ENCODE measurements around the gene CCDC59. TPM values are rescaled to one million over a fixed set of nuclear protein-coding genes. Genes with fewer than 3 reads are reported as not detected.
"Not testable (repeated sequence)": the region's sequence is repeated elsewhere in the genome, so short reads cannot be mapped to it uniquely, and the experiment has no call there.

Gene CCDC59
- total RNA-seq, 2 donors from 2014 or later, result 22.6 to 42.0 TPM

DNA sequence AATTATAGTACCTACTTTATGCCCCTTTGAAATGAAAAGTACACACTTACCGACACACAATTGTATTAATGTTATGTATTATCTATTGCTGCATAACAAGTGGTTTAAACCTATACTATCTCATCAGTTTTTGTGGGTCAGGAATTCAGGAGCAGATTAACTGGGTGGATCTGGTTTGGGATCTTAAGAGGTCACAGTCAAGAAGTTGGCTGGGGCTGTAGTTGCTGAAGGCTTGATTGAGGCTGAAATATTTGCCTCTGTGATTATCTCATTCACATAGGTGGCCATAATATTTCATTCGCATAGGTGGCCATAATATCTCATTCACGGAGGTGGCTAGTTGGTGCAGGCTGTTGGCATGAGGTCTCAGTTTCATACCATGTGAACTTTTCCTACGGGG is 5.8 kb upstream of the CCDC59 start:
- TF ChIP-seq POLR2AphosphoS5 (IDR thresholded peaks at IDR 0.05), result no peak
- TF ChIP-seq POLR2A (IDR thresholded peaks at IDR 0.05), result no peak
- TF ChIP-seq, protein P1, sequence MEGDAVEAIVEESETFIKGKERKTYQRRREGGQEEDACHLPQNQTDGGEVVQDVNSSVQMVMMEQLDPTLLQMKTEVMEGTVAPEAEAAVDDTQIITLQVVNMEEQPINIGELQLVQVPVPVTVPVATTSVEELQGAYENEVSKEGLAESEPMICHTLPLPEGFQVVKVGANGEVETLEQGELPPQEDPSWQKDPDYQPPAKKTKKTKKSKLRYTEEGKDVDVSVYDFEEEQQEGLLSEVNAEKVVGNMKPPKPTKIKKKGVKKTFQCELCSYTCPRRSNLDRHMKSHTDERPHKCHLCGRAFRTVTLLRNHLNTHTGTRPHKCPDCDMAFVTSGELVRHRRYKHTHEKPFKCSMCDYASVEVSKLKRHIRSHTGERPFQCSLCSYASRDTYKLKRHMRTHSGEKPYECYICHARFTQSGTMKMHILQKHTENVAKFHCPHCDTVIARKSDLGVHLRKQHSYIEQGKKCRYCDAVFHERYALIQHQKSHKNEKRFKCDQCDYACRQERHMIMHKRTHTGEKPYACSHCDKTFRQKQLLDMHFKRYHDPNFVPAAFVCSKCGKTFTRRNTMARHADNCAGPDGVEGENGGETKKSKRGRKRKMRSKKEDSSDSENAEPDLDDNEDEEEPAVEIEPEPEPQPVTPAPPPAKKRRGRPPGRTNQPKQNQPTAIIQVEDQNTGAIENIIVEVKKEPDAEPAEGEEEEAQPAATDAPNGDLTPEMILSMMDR (IDR thresholded peaks at IDR 0.05), result no peak
- DNase-seq (ENCODE audit: low spot score), result no peak
- 85% methylated on average over 4 of the region's 4 CpGs for WGBS
- intact Hi-C loops (cut with DNase I), result no loop called here
- H3K4me1 ChIP-seq (replicated peaks), result no peaks in the 10 kb centered on the region
- no peak overlapping the region for H3K27ac ChIP-seq
- H3K4me3 ChIP-seq, result no peak overlapping the region
- no peaks in the 10 kb centered on the region for H3K27me3 ChIP-seq (replicated peaks; ENCODE audit: insufficient read depth)
- no peaks in the 10 kb centered on the region for H3K9me3 ChIP-seq
- H3K36me3 ChIP-seq, result no peaks in the 10 kb centered on the region

DNA sequence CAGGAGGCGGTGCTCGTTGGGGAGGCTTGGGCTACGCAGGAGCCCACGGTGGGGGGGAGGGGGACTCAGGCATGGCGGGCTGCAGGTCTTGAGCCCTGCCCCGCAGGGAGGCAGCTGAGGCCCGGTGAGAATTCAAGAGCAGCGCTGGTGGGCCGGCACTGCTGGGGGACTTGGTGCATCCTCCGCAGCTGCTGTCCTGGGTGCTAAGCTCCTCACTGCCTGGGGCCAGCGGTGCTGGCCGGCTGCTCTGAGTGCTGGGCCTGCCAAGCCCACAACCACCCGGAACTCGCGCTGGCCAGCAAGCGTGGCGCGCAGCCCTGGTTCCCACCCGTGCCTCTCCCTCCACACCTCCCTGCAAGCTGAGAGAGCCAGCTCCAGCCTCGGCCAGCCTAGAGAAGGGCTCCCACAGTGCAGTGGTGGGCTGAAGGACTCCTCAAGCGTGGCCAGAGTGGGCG is 3.3 kb upstream of the CCDC59 start:
- TF ChIP-seq POLR2A (IDR thresholded peaks at IDR 0.05) (no peak), POLR2AphosphoS5 (IDR thresholded peaks at IDR 0.05) (no peak)
- TF ChIP-seq, protein P1 (IDR thresholded peaks at IDR 0.05), result no peak
- intact Hi-C loops (cut with DNase I), result no loop called here
- Histone ChIP-seq H3K4me1 (replicated peaks) (no peaks in the 10 kb centered on the region), H3K4me3 (no peak overlapping the region), H3K36me3 (no peaks in the 10 kb centered on the region), H3K9me3 (no peaks in the 10 kb centered on the region), H3K27me3 (replicated peaks; ENCODE audit: insufficient read depth) (no peaks in the 10 kb centered on the region), H3K27ac (no peak overlapping the region)
- DNase-seq (ENCODE audit: low spot score), result no peak
- WGBS, result 91% methylated on average over 19 of the region's 22 CpGs

DNA sequence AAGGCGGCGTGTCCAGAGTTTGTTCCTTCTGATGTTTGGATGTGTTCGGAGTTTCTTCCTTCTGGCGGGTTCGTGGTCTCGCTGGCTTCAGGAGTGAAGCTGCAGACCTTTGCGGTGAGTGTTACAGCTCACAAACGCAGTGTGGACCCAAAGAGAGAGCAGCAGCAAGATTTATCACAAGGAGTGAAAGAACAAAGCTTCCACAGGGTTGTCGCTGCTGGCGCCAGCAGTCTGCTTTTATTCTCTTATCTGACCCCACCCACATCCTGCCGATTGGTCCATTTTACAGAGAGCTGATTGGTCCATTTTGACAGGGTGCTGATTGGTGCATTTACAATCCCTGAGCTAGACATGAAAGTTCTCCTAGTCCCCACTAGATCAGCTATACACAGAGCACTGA is 2.6 kb upstream of the CCDC59 start:
- H3K27me3 ChIP-seq (replicated peaks; ENCODE audit: insufficient read depth); DNase-seq (ENCODE audit: low spot score); H3K4me3 ChIP-seq; H3K4me1 ChIP-seq (replicated peaks); H3K36me3 ChIP-seq; H3K27ac ChIP-seq; H3K9me3 ChIP-seq; intact Hi-C loops (cut with DNase I): not testable (repeated sequence)
- WGBS, result 90% methylated on average over 11 of the region's 11 CpGs

DNA sequence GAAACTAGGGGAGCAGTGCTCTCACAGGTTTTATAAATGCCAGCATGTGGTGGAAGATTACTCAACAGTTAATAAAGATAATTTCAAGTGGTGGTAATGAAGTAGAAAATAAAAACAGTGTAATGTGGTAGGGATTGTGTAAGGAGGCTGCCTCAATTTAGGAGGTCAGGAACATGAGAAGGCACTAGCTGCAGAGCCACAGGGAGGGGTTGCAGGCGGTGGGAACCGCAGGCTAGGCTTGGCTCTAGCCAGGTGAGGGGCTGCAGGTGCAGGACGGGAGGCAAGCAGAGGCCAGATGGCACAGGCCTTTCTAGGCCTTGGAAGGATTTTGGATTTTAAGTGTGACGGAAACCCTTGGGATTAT is 910 bp upstream of the CCDC59 start:
- Histone ChIP-seq H3K4me3 (peak overlapping the region; percentile 70 to 74), H3K27me3 (replicated peaks; ENCODE audit: insufficient read depth) (no peaks in the 10 kb centered on the region), H3K27ac (peak overlapping the region; percentile 92 to 96), H3K4me1 (replicated peaks) (no peaks in the 10 kb centered on the region), H3K9me3 (no peaks in the 10 kb centered on the region), H3K36me3 (no peaks in the 10 kb centered on the region)
- no peak for DNase-seq (ENCODE audit: low spot score)
- TF ChIP-seq POLR2A (IDR thresholded peaks at IDR 0.05), result no peak
- TF ChIP-seq, protein P1 (IDR thresholded peaks at IDR 0.05), result no peak
- no peak for TF ChIP-seq POLR2AphosphoS5 (IDR thresholded peaks at IDR 0.05)
- intact Hi-C loops (cut with DNase I), result no loop called here
- 8% methylated on average over 4 of the region's 4 CpGs for WGBS

DNA sequence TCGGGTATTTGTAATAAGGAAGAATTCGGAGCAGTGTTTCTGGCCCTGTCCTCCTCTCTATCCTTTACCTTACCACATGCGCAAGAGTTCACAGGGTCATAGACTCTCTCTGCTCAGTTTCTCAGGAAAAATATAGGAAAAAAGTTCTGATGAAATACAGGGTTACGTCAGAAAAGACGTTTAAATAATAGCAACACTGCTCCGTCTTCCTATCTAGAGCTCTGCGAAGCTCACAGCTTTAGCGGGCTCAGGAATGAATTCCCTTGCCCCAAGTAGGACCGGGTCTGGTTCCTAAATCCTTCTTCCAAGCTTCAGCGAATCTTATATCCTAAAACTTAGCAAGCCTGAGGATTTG is 365 bp downstream of the CCDC59 start:
- no peaks in the 10 kb centered on the region for H3K4me1 ChIP-seq (replicated peaks)
- DNase-seq (ENCODE audit: low spot score), result no peak
- H3K36me3 ChIP-seq, result no peaks in the 10 kb centered on the region
- H3K4me3 ChIP-seq, result peak overlapping the region; percentile 70 to 74
- peak overlapping the region; percentile 92 to 96 for H3K27ac ChIP-seq
- intact Hi-C loops (cut with DNase I), result no loop called here
- no peak for TF ChIP-seq POLR2A (IDR thresholded peaks at IDR 0.05)
- TF ChIP-seq, protein P1 (IDR thresholded peaks at IDR 0.05), result no peak
- no peak for TF ChIP-seq POLR2AphosphoS5 (IDR thresholded peaks at IDR 0.05)
- no peaks in the 10 kb centered on the region for H3K9me3 ChIP-seq
- no peaks in the 10 kb centered on the region for H3K27me3 ChIP-seq (replicated peaks; ENCODE audit: insufficient read depth)
- 0% methylated on average over 10 of the region's 10 CpGs for WGBS

Data from prostate gland (tissue), 2 donors.